ENCODE results near the gene TEN1.
"Not testable (repeated sequence)": the region's sequence is repeated elsewhere in the genome, so short reads cannot be mapped to it uniquely, and the experiment has no call there.

The TEN1 gene

DNA sequence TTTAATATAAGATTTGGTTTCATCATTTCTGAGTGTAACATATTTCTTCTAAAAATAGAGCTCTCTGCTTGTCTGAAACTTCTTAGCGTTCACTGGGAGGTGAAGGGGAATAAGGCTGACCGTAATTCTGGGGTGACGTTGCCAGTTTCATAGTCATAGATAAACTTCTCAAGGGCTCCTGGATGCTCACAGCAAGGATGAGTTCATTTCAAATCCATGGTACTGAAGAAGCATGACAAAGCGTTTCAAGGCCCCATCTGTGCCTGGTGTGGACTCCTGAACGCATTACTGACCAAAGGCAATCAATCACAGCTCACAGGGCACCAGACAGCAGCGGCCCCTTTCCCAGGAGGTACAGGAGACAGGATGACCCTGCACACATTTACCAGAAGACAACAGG, 60.1 kb downstream of the TEN1 start:
- TF ChIP-seq, protein P1, sequence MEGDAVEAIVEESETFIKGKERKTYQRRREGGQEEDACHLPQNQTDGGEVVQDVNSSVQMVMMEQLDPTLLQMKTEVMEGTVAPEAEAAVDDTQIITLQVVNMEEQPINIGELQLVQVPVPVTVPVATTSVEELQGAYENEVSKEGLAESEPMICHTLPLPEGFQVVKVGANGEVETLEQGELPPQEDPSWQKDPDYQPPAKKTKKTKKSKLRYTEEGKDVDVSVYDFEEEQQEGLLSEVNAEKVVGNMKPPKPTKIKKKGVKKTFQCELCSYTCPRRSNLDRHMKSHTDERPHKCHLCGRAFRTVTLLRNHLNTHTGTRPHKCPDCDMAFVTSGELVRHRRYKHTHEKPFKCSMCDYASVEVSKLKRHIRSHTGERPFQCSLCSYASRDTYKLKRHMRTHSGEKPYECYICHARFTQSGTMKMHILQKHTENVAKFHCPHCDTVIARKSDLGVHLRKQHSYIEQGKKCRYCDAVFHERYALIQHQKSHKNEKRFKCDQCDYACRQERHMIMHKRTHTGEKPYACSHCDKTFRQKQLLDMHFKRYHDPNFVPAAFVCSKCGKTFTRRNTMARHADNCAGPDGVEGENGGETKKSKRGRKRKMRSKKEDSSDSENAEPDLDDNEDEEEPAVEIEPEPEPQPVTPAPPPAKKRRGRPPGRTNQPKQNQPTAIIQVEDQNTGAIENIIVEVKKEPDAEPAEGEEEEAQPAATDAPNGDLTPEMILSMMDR (conservative IDR thresholded peaks at IDR 0.05): no peak
- no peak for TF ChIP-seq ZFX (IDR thresholded peaks at IDR 0.05)
- no peak overlapping the region for H3K27ac ChIP-seq

DNA sequence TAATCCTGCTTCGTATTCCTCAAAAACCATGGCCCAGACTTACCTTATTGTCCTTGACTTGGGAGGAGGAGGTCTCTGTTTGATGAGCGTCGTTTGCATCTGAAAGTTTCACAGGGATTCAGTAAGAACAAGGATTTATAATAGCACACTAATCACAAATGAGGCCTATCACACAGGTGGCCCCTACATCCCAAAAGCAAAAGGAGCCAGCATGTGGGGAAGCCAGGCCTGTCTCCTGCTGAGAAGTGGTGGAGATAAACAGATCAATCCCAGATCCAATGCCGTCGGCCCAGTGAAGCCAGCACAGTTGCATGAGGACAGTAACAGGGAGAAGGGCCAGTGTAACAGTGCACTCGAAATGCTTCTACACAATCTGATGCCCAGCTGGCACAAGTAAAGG, 61.3 kb downstream of the TEN1 start:
- TF ChIP-seq, protein P1 (conservative IDR thresholded peaks at IDR 0.05): no peak
- TF ChIP-seq ZFX (IDR thresholded peaks at IDR 0.05): no peak
- H3K27ac ChIP-seq: no peak overlapping the region

DNA sequence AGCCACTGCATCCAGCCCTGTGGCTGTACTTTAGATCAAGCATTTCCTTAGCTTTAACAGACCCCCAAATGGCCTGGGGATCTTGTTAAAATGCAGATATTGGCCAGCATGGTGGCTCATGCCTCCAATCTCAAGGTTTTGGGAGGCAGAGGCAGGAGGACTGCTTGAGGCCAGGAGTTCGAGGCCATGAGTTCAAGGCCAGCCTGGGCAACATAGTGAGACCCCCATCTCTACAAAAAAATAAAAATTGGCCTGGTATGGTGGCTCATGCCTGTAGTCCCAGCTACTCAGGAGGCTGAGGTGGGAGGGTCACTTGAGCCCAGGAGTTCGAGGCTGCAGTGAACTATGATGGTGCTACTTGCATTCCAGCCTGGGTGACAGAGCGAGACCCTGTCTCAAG, 63.8 kb downstream of the TEN1 start:
- H3K27ac ChIP-seq: not testable (repeated sequence)

DNA sequence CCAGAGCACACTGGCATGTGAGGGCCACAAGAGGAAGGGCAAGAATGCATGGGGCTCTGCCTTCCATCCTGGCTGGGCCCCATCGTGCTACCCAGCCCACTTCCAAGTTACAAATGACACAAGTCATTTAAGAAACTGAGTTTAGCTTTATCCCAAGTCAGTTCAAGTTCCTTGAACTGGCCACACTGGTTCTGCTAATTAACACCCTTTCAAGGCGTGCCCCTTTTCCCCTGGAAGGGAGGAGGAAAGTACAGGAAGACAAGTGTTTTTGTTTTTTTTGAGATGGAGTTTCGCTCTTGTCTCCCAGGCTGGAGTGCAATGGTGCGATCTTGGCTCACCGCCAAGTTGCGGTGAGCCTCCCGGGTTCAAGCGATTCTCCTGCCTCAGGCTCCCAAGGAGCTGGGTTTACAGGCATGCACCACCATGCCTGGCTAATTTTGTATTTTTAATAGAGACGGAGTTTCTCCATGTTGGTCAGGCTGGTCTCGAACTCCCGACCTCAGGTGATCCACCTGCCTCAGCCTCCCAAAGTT, 65.5 kb downstream of the TEN1 start:
- not testable (repeated sequence) for H3K27ac ChIP-seq

DNA sequence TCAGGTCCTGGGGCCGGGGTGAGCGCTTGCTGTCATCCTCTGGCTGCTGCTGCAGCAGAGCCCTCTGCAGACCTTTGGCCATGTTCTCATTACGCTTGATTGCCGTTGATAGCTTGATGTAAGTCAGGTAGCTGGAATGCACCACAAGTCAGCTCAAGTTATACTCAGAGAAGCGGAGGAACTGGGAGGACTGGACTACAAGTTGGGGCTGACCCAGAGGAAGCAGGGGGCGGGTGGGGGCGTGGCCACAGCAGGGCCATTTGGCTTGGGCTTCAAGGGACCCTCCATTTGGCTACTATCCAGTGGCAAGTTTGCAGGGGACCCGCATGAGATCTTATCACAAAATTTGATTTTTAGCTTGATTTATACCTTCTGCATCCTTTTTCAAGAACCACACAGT, 67.0 kb downstream of the TEN1 start:
- TF ChIP-seq, protein P1 (conservative IDR thresholded peaks at IDR 0.05): no peak
- no peak for TF ChIP-seq ZFX (IDR thresholded peaks at IDR 0.05)
- H3K27ac ChIP-seq: no peak overlapping the region

DNA sequence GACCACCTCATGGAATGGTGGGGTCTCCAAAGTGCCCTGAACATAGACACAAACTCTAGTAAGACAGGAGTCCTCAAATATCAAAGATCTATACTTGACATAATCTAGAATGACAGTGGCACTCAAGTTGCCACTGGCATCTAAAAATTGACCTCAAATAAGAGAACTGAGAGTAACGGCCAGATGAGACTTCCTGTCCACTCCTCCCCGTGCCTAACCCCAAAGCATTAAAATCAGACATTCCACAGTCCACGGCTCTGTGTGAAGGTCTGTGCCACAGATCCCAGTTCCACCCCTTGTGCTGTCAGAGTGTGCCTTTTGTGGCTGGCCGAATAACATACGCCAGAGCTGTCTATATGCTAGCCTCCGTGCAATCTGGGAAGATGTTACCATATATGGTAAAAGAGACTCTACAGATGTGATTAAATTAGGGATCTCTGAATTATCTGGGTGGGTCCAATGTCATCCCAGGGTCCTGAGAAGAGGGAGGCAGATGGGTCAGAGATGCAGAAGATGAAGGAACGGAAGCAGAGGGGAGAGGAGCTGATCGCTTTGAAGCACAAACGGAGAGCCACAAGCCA, 69.1 kb downstream of the TEN1 start:
- TF ChIP-seq ZFX (IDR thresholded peaks at IDR 0.05): no peak
- TF ChIP-seq, protein P1 (conservative IDR thresholded peaks at IDR 0.05): no peak
- no peak overlapping the region for H3K27ac ChIP-seq

DNA sequence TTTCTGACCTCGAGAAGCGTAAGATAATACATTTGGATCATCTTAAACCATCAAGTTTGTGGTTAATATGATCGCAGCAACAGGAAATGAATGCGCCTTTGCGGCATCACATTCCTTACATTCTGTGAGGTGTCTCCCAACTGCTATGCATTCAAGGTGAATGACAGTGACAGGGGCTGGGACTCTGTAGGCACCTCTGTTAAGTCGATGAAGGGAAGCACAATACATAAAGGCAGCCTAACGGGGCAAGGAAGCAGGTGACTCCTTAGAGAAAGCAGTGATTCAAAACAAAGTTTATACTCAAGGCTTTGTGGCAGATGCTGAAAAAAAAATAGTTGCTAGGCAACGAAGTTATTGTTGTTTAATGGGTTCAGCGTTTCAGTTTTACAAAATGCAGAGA, 69.7 kb downstream of the TEN1 start:
- H3K27ac ChIP-seq: no peak overlapping the region
- no peak for TF ChIP-seq ZFX (IDR thresholded peaks at IDR 0.05)
- TF ChIP-seq, protein P1 (conservative IDR thresholded peaks at IDR 0.05): no peak

DNA sequence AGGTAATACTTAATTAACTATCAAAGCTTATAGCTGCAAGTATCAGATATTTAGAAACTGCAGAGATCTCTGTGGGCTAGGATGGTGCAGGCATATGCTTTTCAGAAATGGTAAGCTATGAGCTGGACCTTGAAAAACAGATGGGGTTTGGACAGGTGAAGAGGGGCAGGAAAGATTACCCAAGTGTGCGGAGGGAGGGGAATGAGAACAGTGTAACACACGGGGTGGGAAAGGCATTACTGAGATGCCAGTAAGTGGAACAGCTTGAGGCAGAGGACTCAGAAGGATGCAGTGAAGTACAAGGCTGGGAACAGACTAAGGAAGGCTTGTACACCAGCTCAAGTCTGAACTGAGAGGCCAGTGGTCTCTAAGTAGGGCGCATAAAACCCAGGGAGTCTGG, 70.2 kb downstream of the TEN1 start:
- no peak overlapping the region for H3K27ac ChIP-seq

More for the DNA sequence above, 70.2 kb downstream of the TEN1 start:
- TF ChIP-seq, protein P1 (conservative IDR thresholded peaks at IDR 0.05): no peak
- no peak for TF ChIP-seq ZFX (IDR thresholded peaks at IDR 0.05)
